Measurements from ENCODE around the gene GRID2IP.
A peak's percentile ranks its signal among the peaks of the same experiment; 100 is the strongest.

GRCh38 chr7:6526997-6527378 lies 24.3 kb downstream of the GRID2IP start:
- TF ChIP-seq CTCF (optimal IDR thresholded peaks at IDR 0.05 in 1 of 3, IDR thresholded peaks at IDR 0.05 in 1 of 3, conservative IDR thresholded peaks at IDR 0.05 in 1 of 3; ENCODE audit: extremely low read depth in 1 of 3, insufficient read depth in 2 of 3, low read length in 3 of 3), result no peak
- peak; percentile 41 for TF ChIP-seq EZH2 (IDR thresholded peaks at IDR 0.05; ENCODE audit: low read length)

Measured in keratinocyte (primary cell).